WI38 (cell line): ENCODE data around the gene LGALS14.
"Not testable (repeated sequence)": the region's sequence is repeated elsewhere in the genome, so short reads cannot be mapped to it uniquely, and the experiment has no call there.

Experiments used
- H3K4me3 ChIP-seq: 2 replicates; pipeline ENCODE4 v1.5.1; 2011; ENCODE audit warnings: low read depth, mild to moderate bottlenecking, control low read depth, low read length
- TF ChIP-seq, protein P1 (sequence below): IDR thresholded peaks from 2 replicates; pipeline ENCODE4 v1.5.1; 2012; ENCODE audit warnings: low read depth, mild to moderate bottlenecking, control low read depth, low read length

LGALS14 gene

DNA sequence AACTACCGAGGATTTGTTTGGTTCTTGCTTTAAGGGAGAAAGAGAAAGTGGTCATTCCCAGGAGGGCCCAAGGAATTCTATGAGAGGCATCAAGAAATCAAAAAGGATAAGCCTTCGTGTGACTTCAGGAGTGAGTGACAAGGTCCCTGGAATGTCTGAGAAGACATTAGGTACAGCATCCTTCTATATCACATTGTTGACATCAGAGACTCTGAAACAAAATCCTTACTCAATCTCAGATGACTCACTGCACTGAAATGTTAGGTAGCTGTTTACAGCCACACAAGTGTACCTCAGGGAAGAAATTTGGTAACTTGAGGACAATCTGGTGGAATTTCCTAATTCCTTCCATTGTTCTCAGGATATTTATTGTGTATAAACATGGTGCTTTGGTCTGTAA, 7.9 kb upstream of the LGALS14 start:
- TF ChIP-seq, protein P1, sequence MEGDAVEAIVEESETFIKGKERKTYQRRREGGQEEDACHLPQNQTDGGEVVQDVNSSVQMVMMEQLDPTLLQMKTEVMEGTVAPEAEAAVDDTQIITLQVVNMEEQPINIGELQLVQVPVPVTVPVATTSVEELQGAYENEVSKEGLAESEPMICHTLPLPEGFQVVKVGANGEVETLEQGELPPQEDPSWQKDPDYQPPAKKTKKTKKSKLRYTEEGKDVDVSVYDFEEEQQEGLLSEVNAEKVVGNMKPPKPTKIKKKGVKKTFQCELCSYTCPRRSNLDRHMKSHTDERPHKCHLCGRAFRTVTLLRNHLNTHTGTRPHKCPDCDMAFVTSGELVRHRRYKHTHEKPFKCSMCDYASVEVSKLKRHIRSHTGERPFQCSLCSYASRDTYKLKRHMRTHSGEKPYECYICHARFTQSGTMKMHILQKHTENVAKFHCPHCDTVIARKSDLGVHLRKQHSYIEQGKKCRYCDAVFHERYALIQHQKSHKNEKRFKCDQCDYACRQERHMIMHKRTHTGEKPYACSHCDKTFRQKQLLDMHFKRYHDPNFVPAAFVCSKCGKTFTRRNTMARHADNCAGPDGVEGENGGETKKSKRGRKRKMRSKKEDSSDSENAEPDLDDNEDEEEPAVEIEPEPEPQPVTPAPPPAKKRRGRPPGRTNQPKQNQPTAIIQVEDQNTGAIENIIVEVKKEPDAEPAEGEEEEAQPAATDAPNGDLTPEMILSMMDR, result no peak
- H3K4me3 ChIP-seq, result no peak overlapping the region

DNA sequence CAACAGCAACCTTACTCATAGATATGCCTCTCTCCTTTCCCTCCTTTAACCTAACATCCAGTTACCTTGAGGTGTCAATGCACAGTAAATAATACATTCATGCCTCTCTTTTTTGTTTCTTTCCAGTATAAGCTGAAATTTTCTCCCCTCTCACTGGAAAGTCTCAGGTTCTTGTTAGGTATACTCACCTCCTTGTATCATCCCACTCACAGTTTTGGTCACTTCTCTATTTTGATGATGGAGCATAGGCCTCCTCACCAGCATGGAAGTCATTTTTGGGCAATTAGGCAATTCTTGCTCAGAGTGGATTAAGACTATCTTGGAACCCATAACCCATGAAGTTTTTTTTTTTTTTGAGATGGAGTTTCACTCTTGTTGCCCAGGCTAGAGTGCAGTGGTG, 5.7 kb upstream of the LGALS14 start:
- no peak overlapping the region for H3K4me3 ChIP-seq
- TF ChIP-seq, protein P1, result no peak

DNA sequence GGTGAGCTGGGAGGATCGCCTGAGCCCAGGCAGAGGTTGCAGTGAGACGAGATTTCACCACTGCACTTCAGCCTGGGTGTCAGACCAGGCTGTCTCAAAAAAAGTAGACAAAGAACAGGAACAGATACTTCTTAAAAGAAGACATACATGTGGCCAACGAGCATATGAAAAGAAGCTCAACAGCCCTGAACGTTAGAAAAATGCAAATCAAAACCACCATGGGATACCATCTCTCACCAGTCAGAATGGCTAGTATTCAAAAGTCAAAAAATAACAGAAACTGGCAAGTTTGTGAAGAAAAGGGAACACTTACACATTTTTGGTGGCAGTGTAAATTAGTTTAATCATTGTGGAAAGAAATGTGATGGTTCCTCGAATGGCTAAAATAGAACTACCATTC, 3.0 kb upstream of the LGALS14 start:
- no peak overlapping the region for H3K4me3 ChIP-seq
- TF ChIP-seq, protein P1, result no peak

DNA sequence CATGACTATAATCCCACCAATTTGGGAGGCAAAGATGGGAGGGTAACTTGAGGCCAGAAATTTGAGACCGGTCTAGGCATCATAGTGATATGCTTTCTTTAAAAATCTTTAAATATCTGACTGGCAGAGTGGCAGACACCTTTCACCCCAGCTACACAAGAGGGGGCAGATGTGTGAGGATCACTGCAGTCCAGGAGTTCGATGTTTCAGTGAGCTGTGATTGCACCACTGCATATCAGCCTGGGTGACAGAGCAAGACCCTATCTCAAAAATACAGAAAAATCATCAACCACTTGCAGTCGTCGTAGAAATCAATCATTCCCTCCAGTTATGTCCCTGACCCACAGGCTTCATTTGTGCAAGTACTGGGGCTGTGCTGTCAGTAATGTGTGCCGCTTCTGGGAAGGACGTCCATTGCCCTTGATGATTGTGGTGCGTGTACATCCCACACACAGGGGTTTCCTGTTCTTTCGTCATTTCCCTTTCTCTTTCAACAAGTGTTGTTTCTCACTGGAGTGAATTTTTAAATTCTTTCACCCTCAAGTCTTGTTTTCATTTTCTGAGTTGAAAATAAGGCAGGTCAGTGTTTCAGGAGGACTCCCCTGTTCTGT, 1.4 kb downstream of the LGALS14 start:
- TF ChIP-seq, protein P1, result no peak
- H3K4me3 ChIP-seq, result no peak overlapping the region

DNA sequence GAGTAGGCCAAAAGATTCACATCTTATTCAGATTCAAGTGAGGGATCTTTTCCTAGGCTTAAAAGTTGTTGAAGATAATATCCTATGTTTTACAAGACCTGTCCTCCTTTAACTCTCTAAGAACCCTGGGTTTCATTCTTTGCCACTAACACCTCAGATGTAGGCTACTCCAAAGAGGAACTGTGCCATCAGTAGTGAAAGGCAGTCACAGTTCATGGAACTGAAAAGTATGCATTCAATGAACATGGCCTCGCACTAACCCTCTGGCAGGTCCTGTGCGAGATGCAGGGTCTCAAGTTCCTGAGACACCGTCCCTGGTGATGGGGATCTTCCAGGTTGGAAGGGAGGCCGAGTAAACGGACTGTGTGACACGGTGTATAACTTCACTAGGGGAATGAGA, 4.3 kb downstream of the LGALS14 start:
- no peak overlapping the region for H3K4me3 ChIP-seq
- TF ChIP-seq, protein P1, result no peak

DNA sequence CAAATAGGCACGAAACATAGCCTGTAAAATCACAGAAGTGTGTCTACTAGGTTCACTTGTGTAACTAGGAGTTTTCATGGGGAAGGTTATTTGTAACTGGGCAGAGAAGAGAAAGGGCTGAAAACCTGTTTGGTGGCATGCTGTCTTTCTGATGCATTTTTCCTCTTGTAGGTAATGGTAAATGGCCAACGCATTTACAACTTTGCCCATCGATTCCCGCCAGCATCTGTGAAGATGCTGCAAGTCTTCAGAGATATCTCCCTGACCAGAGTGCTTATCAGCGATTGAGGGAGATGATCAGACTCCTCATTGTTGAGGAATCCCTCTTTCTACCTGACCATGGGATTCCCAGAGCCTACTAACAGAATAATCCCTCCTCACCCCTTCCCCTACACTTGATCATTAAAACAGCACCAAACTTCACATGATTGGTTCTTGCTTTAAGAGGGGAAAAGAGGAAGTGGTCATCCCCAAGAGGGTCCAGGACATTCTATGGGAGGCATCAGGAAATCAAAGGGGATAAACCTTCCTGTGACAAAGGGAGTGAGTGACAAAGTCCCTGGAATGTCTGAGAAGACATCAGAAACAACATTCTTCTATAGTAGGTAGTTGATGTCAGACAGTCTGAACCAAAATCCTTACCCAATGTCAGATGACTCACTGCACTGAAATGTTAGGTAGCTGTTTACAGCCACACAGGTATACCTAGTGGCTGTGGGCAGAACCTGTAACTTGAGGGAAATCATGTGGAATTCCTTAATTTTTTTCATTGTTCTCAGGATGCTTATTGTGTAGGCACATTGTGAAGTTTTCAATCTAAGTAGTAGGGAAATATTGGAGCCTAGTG, 5.0 kb downstream of the LGALS14 start:
- no peak overlapping the region for H3K4me3 ChIP-seq
- TF ChIP-seq, protein P1, result no peak

DNA sequence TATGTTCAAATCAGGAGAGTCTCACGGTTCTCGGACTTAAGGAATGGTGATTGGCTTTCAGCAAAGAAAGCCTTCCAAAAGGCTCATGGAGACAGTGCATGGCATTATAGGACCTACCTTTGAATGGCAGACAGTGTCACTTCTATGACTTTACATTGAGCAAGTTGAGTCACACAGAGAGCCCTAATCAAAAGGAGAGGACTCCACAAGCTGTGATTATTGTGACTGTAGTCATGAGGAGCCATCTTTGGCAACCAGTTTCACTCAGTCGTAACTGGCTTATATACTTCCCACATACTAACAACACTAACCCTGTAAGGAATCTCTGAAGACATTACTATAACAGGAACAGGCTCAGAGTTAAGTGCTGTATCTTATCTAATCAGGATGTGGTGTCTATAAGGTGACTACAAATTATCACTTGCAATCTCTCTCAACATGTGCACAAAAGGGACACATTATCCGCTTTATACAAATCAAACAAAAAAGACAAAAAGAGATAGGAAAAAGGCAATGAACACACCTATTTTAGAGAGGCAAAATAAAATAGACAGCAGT, 6.1 kb downstream of the LGALS14 start:
- TF ChIP-seq, protein P1, result no peak
- H3K4me3 ChIP-seq, result no peak overlapping the region

DNA sequence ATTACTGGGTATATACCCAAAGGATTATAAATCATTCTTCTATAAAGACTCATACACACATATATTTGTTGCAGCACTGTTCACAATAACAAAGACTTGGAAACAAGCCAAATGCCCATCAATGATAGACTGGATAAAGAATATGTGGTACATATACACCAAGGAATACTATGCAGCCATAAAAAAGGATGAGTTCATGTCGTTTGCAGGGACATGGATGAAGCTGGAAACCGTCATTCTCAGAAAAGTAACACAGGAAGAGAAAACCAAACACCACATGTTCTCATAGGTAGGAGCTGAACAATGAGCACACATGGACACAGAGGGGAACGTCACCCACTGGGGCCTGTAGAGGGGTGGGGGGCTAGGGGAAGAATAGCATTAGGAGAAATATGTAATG, 15.9 kb downstream of the LGALS14 start:
- not testable (repeated sequence) for H3K4me3 ChIP-seq
